GM23338 (cell line): ENCODE measurements around the gene PIGH. TPM values are rescaled to one million over a fixed set of nuclear protein-coding genes. Genes with fewer than 3 reads are reported as not detected.

Experiments
- ATAC-seq: fragments of 200-7000 bp; cut with Tn5 transposase; 3 replicates; pipeline ENCODE4 v1.9.1; 2020
- DNase-seq: peaks from one replicate; pipeline ENCODE4 v3.0.0-alpha.2; 2015; ENCODE audit warnings: low spot score
- H2AFZ ChIP-seq: fragments of 200-600 bp; sonication (generic); 2 replicates; pipeline ENCODE4 v1.8.0; 2016; ENCODE audit warnings: antibody characterized with exemption, mild to moderate bottlenecking, moderate library complexity
- H3F3A ChIP-seq: fragments of 200-600 bp; sonication (generic); replicated peaks from 2 replicates; pipeline ENCODE4 v1.8.0; 2017; ENCODE audit warnings: antibody characterized with exemption, mixed run types, low read depth
- H3K27ac ChIP-seq: fragments of 200-600 bp; sonication (generic); 2 replicates; pipeline ENCODE4 v1.6.1; 2016; ENCODE audit warnings: low read depth
- H3K27me3 ChIP-seq: fragments of 200-600 bp; sonication (generic); 2 replicates; pipeline ENCODE4 v1.8.0; 2016; ENCODE audit warnings: mild to moderate bottlenecking, mixed run types, moderate library complexity; ENCODE audit not compliant: insufficient read depth
- H3K36me3 ChIP-seq: fragments of 200-600 bp; sonication (generic); 2 replicates; pipeline ENCODE4 v1.8.0; 2016; ENCODE audit warnings: mild to moderate bottlenecking; ENCODE audit not compliant: insufficient read depth
- H3K4me1 ChIP-seq: fragments of 200-600 bp; sonication (generic); 2 replicates; pipeline ENCODE4 v1.8.0; 2016; ENCODE audit warnings: mild to moderate bottlenecking, moderate library complexity; ENCODE audit not compliant: insufficient read depth
- H3K4me2 ChIP-seq: fragments of 200-600 bp; sonication (generic); 2 replicates; pipeline ENCODE4 v1.7.1; 2017; ENCODE audit warnings: mixed run types
- H3K4me3 ChIP-seq: fragments of 200-600 bp; sonication (generic); 2 replicates; pipeline ENCODE4 v1.6.1; 2016; ENCODE audit warnings: mixed run types
- H3K79me2 ChIP-seq: fragments of 200-600 bp; sonication (generic); replicated peaks from 2 replicates; pipeline ENCODE4 v1.8.0; 2017; ENCODE audit warnings: mild to moderate bottlenecking; ENCODE audit not compliant: insufficient read depth
- H3K9me2 ChIP-seq: fragments of 200-600 bp; sonication (generic); 2 replicates; pipeline ENCODE4 v1.8.0; 2017; ENCODE audit not compliant: insufficient read depth
- H4K20me1 ChIP-seq: fragments of 200-600 bp; sonication (generic); replicated peaks from 2 replicates; pipeline ENCODE4 v1.8.0; 2017; ENCODE audit warnings: mild to moderate bottlenecking; ENCODE audit not compliant: insufficient read depth
- H3K27ac Mint-ChIP-seq: 2 replicates; pipeline ENCODE4 v1.8.0; 2020; ENCODE audit warnings: inconsistent platforms, mild to moderate bottlenecking, moderate library complexity, mixed read lengths
- H3K27me3 Mint-ChIP-seq: 3 replicates; pipeline ENCODE4 v1.8.0; 2022; ENCODE audit warnings: low read depth, mild to moderate bottlenecking, moderate library complexity, mixed read lengths, inconsistent platforms; ENCODE audit not compliant: insufficient read depth, poor library complexity
- H3K36me3 Mint-ChIP-seq: 3 replicates; pipeline ENCODE4 v1.8.0; 2021; ENCODE audit warnings: low read depth, mild to moderate bottlenecking, inconsistent platforms, moderate library complexity, mixed read lengths
- H3K4me1 Mint-ChIP-seq: 3 replicates; pipeline ENCODE4 v1.8.0; 2020; ENCODE audit warnings: mild to moderate bottlenecking, inconsistent platforms, mixed read lengths
- H3K4me3 Mint-ChIP-seq: 3 replicates; pipeline ENCODE4 v1.8.0; 2021; ENCODE audit warnings: moderate library complexity, mild to moderate bottlenecking, inconsistent platforms, mixed read lengths
- H3K9me3 Mint-ChIP-seq: 3 replicates; pipeline ENCODE4 v1.8.0; 2020; ENCODE audit warnings: moderate library complexity, mild to moderate bottlenecking, inconsistent platforms, mixed read lengths
- CREB1 ChIP-seq: fragments of 250-450 bp; sonication (Bioruptor Pico); IDR thresholded peaks from 2 replicates; pipeline ENCODE4 v1.5.0; 2020; ENCODE audit warnings: low read depth, mild to moderate bottlenecking, moderate library complexity
- EZH2phosphoT487 ChIP-seq: fragments of 200-600 bp; sonication (generic); IDR thresholded peaks from one replicate; pipeline ENCODE4 v1.8.1; 2018; ENCODE audit warnings: antibody characterized with exemption; ENCODE audit not compliant: unreplicated experiment
- JUNB ChIP-seq: IDR thresholded peaks from one replicate; pipeline ENCODE4 v1.6.1; 2016; ENCODE audit warnings: antibody characterized with exemption; ENCODE audit not compliant: unreplicated experiment
- NANOG ChIP-seq: IDR thresholded peaks from 2 replicates; pipeline ENCODE4 v1.6.1; 2016; ENCODE audit warnings: antibody characterized with exemption, borderline replicate concordance
- POLR2AphosphoS5 ChIP-seq: IDR thresholded peaks from 2 replicates; pipeline ENCODE4 v1.6.1; 2016; ENCODE audit warnings: antibody characterized with exemption, low read depth
- STAT1 ChIP-seq: IDR thresholded peaks from one replicate; pipeline ENCODE4 v1.6.1; 2016; ENCODE audit warnings: antibody characterized with exemption; ENCODE audit not compliant: unreplicated experiment
- ZNF114 ChIP-seq: fragments of 250-450 bp; sonication (Bioruptor Pico); IDR thresholded peaks from 2 replicates; pipeline ENCODE4 v1.5.0; 2020; ENCODE audit warnings: mild to moderate bottlenecking, moderate library complexity
- ZNF331 ChIP-seq: fragments of 250-450 bp; sonication (Bioruptor Pico); IDR thresholded peaks from 2 replicates; pipeline ENCODE4 v1.5.0; 2020; ENCODE audit warnings: low read depth, mild to moderate bottlenecking, moderate library complexity
- polyA plus RNA-seq: library from polyadenylated mRNA; unstranded; fragments of >200 nt; fragmentation: Nextera tagmentation; extraction: Ambion mirVana; gene quantifications from 2 replicates; pipeline ENCODE4 v1.2.1, GENCODE V29; 2016
- total RNA-seq: library from RNA; depleted of rRNA; stranded (reverse); fragments of >200 nt; shearing (Covaris generic); gene quantifications from 2 replicates; pipeline ENCODE4 v1.2.3, GENCODE V29; 2014
- TF ChIP-seq, protein P1 (sequence below): IDR thresholded peaks from 2 replicates; pipeline ENCODE4 v1.6.1; 2016; ENCODE audit warnings: antibody characterized with exemption
- TF ChIP-seq, protein P2 (sequence below): IDR thresholded peaks from one replicate; pipeline ENCODE4 v1.6.1; 2018; ENCODE audit warnings: antibody characterized with exemption; ENCODE audit not compliant: unreplicated experiment

PIGH gene
- total and polyA plus RNA-seq, 2 experiments from 2014 or later = 8.7 to 9.3 TPM

DNA sequence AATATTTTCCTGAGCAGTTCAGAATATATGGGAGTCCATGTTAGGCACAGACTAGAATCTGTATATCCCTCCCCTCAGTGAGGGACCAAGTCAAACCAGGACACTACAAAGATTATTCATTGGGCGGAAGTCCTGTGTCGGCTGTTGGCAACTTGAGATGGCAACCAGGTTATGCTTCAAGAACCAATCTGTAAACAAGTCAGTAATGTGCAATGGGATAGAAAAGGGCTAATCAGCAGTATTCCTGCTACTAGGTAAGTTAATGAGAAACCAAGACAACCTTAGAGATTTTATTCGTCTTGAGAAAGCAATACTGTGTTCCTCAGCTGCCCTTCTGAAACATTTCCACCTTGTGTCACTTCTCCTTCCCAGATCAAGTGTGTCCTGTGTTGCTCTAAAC lies 46.1 kb upstream of the PIGH start:
- no peaks in the 10 kb centered on the region for H3K9me3 Mint-ChIP-seq
- H3K4me3 Mint-ChIP-seq = no peak overlapping the region
- no peaks in the 10 kb centered on the region for H3K9me2 ChIP-seq
- DNase-seq (no peak), ATAC-seq (no peak)
- H3K4me1 ChIP-seq = no peaks in the 10 kb centered on the region
- peaks cover 29% of the 10 kb centered on the region for H3K36me3 ChIP-seq
- H3K27ac ChIP-seq = no peak overlapping the region
- no peak overlapping the region for H3K4me2 ChIP-seq
- no peak overlapping the region for H2AFZ ChIP-seq
- no peak overlapping the region for H3K4me3 ChIP-seq
- H3K79me2 ChIP-seq = no peaks in the 10 kb centered on the region
- peaks cover 3% of the 10 kb centered on the region for H3K27me3 Mint-ChIP-seq
- H3F3A ChIP-seq = no peaks in the 10 kb centered on the region
- peaks cover 24% of the 10 kb centered on the region; the same call in 1 of the 2 replicates for H4K20me1 ChIP-seq
- H3K27ac Mint-ChIP-seq = no peak overlapping the region
- no peaks in the 10 kb centered on the region for H3K4me1 Mint-ChIP-seq
- H3K36me3 Mint-ChIP-seq = peaks cover 33% of the 10 kb centered on the region
- TF ChIP-seq JUNB (no peak), STAT1 (no peak), ZNF114 (CRISPR knock-in tag) (no peak)
- TF ChIP-seq, protein P1, sequence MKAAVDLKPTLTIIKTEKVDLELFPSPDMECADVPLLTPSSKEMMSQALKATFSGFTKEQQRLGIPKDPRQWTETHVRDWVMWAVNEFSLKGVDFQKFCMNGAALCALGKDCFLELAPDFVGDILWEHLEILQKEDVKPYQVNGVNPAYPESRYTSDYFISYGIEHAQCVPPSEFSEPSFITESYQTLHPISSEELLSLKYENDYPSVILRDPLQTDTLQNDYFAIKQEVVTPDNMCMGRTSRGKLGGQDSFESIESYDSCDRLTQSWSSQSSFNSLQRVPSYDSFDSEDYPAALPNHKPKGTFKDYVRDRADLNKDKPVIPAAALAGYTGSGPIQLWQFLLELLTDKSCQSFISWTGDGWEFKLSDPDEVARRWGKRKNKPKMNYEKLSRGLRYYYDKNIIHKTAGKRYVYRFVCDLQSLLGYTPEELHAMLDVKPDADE = no peak
- TF ChIP-seq, protein P2, sequence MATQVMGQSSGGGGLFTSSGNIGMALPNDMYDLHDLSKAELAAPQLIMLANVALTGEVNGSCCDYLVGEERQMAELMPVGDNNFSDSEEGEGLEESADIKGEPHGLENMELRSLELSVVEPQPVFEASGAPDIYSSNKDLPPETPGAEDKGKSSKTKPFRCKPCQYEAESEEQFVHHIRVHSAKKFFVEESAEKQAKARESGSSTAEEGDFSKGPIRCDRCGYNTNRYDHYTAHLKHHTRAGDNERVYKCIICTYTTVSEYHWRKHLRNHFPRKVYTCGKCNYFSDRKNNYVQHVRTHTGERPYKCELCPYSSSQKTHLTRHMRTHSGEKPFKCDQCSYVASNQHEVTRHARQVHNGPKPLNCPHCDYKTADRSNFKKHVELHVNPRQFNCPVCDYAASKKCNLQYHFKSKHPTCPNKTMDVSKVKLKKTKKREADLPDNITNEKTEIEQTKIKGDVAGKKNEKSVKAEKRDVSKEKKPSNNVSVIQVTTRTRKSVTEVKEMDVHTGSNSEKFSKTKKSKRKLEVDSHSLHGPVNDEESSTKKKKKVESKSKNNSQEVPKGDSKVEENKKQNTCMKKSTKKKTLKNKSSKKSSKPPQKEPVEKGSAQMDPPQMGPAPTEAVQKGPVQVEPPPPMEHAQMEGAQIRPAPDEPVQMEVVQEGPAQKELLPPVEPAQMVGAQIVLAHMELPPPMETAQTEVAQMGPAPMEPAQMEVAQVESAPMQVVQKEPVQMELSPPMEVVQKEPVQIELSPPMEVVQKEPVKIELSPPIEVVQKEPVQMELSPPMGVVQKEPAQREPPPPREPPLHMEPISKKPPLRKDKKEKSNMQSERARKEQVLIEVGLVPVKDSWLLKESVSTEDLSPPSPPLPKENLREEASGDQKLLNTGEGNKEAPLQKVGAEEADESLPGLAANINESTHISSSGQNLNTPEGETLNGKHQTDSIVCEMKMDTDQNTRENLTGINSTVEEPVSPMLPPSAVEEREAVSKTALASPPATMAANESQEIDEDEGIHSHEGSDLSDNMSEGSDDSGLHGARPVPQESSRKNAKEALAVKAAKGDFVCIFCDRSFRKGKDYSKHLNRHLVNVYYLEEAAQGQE = no peak
- H3K27me3 ChIP-seq = no peaks in the 10 kb centered on the region

DNA sequence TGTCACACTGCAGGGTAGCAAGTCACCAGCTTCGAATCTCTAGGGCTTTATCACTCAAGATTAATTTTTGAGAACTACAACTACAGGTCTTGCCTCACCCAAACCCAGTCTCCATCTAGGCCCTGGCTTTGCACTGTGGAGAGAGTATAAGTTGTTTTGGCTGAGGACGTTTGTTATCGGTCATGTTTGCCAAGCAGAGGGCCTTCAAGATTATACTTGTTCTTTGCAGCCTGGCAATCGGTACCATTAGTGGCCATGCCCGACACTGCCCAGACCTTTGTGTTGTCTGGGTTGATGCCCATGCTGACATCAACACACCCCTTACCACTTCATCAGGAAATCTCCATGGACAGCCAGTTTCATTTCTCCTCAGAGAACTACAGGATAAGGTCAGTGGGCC lies 45.3 kb upstream of the PIGH start:
- H3K36me3 Mint-ChIP-seq = peaks cover 26% of the 10 kb centered on the region

More for the DNA sequence above, 45.3 kb upstream of the PIGH start:
- no peak for DNase-seq
- H3K9me3 Mint-ChIP-seq = no peaks in the 10 kb centered on the region
- Histone ChIP-seq H3K79me2 (no peaks in the 10 kb centered on the region), H3K4me3 (no peak overlapping the region), H3K36me3 (peaks cover 24% of the 10 kb centered on the region), H3K9me2 (no peaks in the 10 kb centered on the region), H3F3A (no peaks in the 10 kb centered on the region), H2AFZ (no peak overlapping the region), H3K4me1 (no peaks in the 10 kb centered on the region), H3K27ac (no peak overlapping the region), H3K27me3 (no peaks in the 10 kb centered on the region), H4K20me1 (peaks cover 27% of the 10 kb centered on the region), H3K4me2 (no peak overlapping the region)
- ATAC-seq = no peak
- no peak overlapping the region for H3K27ac Mint-ChIP-seq
- no peaks in the 10 kb centered on the region for H3K4me1 Mint-ChIP-seq
- H3K4me3 Mint-ChIP-seq = no peak overlapping the region
- H3K27me3 Mint-ChIP-seq = peaks cover 3% of the 10 kb centered on the region
- TF ChIP-seq NANOG (no peak), STAT1 (no peak), ZNF331 (CRISPR knock-in tag) (no peak), EZH2phosphoT487 (no peak), POLR2AphosphoS5 (no peak), ZNF114 (CRISPR knock-in tag) (no peak), CREB1 (CRISPR knock-in tag) (no peak)
- TF ChIP-seq, protein P2 = no peak
- TF ChIP-seq, protein P1 = no peak
